Parathyroid adenoma (tissue), 2 donors: Measurements from ENCODE around the gene PHYHD1.

Experiments
- H2AFZ ChIP-seq: fragments of 300-600 bp; sonication (generic); one replicate; pipeline ENCODE4 v1.7.0; 2017; ENCODE audit warnings: antibody characterized with exemption, mild to moderate bottlenecking
- H3K27ac ChIP-seq: fragments of 300-600 bp; sonication (generic); one replicate; pipeline ENCODE4 v1.7.0; 2017
- H3K27me3 ChIP-seq: fragments of 300-600 bp; sonication (generic); one replicate; pipeline ENCODE4 v1.7.0; 2017; ENCODE audit warnings: low read length; ENCODE audit not compliant: control insufficient read depth, insufficient read depth
- H3K36me3 ChIP-seq: fragments of 300-600 bp; sonication (generic); one replicate; pipeline ENCODE4 v1.7.0; 2017; ENCODE audit warnings: low read length; ENCODE audit not compliant: control insufficient read depth, insufficient read depth
- H3K4me1 ChIP-seq: fragments of 300-600 bp; sonication (generic); one replicate; pipeline ENCODE4 v1.7.0; 2017; ENCODE audit warnings: control low read depth
- H3K4me2 ChIP-seq: fragments of 300-600 bp; sonication (generic); one replicate; pipeline ENCODE4 v1.7.0; 2017; ENCODE audit warnings: low read length
- H3K4me3 ChIP-seq: fragments of 300-600 bp; sonication (generic); one replicate; pipeline ENCODE4 v1.7.0; 2017; ENCODE audit warnings: low read depth, low read length
- H3K79me2 ChIP-seq: fragments of 300-600 bp; sonication (generic); one replicate; pipeline ENCODE4 v1.7.0; 2017; ENCODE audit warnings: control low read depth
- H3K9ac ChIP-seq: fragments of 300-600 bp; sonication (generic); one replicate; pipeline ENCODE4 v1.7.0; 2017; ENCODE audit warnings: mild to moderate bottlenecking
- H3K9me3 ChIP-seq: fragments of 300-600 bp; sonication (generic); one replicate; pipeline ENCODE4 v1.7.0; 2017; ENCODE audit warnings: low read length; ENCODE audit not compliant: control insufficient read depth
- TF ChIP-seq, protein P1 (sequence below): fragments of 300-600 bp; sonication (generic); IDR thresholded peaks from one replicate; pipeline ENCODE4 v1.7.0; 2017; ENCODE audit warnings: antibody characterized with exemption, mild to moderate bottlenecking
- donor health status: primary hyperparathyroidism.

PHYHD1 gene

DNA sequence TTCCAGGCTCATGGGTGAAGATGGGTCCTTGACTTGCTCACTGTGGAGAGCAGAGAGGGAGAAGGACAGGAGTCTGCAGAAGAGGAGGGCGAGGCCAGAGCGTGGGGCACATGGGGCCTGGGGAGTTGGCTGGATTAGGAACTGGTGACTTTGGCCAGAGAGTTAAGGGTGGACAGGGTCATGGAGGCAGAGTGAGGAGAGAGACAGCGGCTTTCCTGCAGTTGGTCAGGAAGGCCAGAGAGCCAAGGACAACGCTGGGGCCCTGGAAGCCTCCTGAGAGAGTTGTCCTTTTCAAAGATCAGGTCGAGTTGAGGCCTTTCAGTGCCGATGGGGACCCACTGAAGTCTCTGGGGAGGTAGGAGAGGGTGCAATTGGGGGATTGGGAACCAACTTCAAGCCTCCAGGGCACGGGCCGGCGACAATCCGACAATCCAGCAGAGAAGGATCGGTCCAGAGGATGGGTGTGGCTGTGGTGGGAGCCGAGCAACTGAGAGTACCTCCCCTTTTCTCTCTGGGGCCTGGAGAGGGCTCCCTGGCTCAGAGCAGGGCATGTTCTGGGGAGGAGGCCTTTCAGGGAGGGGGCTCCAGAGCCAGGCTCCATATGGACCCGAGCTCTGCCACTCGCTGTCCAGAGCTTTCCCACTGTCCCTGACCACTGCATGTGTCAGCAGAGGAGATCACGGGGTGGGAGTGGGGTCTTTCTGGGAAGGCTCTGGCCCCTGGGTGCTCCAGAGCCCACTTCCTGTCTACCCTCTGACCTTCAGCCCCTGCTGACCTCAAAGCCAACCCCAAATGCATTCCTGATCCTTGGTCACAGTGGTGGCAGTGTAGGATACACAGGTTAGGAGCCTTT lies 7.5 kb upstream of the PHYHD1 start:
- H3K4me2 ChIP-seq: no peak overlapping the region
- H3K4me3 ChIP-seq: no peak overlapping the region
- H3K36me3 ChIP-seq: no peaks in the 10 kb centered on the region
- H2AFZ ChIP-seq: no peak overlapping the region
- TF ChIP-seq, protein P1, sequence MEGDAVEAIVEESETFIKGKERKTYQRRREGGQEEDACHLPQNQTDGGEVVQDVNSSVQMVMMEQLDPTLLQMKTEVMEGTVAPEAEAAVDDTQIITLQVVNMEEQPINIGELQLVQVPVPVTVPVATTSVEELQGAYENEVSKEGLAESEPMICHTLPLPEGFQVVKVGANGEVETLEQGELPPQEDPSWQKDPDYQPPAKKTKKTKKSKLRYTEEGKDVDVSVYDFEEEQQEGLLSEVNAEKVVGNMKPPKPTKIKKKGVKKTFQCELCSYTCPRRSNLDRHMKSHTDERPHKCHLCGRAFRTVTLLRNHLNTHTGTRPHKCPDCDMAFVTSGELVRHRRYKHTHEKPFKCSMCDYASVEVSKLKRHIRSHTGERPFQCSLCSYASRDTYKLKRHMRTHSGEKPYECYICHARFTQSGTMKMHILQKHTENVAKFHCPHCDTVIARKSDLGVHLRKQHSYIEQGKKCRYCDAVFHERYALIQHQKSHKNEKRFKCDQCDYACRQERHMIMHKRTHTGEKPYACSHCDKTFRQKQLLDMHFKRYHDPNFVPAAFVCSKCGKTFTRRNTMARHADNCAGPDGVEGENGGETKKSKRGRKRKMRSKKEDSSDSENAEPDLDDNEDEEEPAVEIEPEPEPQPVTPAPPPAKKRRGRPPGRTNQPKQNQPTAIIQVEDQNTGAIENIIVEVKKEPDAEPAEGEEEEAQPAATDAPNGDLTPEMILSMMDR: no peak
- H3K27me3 ChIP-seq: no peaks in the 10 kb centered on the region
- no peaks in the 10 kb centered on the region for H3K4me1 ChIP-seq
- H3K9ac ChIP-seq: no peak overlapping the region
- H3K27ac ChIP-seq: peak overlapping the region; percentile 36
- no peaks in the 10 kb centered on the region for H3K9me3 ChIP-seq
- peaks cover 16% of the 10 kb centered on the region for H3K79me2 ChIP-seq

DNA sequence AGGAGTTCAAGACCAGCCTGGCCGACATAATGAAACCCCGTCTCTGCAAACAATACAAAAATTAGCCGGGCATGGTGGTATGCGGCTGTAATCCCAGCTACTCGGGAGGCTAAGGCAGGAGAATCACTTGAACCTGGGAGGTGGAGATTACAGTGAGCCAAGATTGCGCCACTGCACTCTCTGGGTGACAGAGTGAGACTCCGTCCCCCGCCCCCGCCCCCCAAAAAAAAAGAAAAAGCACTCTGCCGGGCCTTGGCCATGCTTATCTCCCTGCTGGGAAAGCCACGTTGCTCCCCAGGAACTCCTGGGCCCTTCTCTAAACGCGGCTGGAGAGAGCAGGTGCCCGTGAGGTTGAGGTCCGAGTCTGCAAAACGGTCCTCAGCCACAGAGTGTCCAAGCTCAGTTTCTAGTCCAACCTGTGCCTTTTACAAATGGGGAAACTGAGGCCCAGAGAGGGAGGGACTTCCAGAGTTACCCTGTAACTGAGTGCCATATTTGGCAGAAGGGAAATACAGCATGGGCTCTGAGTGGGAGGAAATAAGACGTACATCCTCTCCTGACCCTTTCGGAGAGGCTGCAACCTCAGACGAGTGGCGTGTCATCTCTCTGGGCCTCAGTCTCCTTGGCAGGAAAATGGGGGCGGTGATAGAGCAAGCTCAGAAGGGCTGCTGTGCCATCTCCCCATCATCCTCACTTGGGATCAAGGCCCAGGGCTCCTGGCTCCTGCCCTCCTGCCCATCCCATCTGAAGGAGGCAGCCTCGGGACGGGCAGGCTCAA lies 6.6 kb upstream of the PHYHD1 start:
- Histone ChIP-seq H3K79me2 (peaks cover 11% of the 10 kb centered on the region), H2AFZ (no peak overlapping the region), H3K36me3 (no peaks in the 10 kb centered on the region), H3K27ac (no peak overlapping the region), H3K4me1 (no peaks in the 10 kb centered on the region), H3K9me3 (no peaks in the 10 kb centered on the region), H3K4me2 (no peak overlapping the region), H3K27me3 (no peaks in the 10 kb centered on the region), H3K9ac (no peak overlapping the region), H3K4me3 (no peak overlapping the region)
- TF ChIP-seq, protein P1: no peak

DNA sequence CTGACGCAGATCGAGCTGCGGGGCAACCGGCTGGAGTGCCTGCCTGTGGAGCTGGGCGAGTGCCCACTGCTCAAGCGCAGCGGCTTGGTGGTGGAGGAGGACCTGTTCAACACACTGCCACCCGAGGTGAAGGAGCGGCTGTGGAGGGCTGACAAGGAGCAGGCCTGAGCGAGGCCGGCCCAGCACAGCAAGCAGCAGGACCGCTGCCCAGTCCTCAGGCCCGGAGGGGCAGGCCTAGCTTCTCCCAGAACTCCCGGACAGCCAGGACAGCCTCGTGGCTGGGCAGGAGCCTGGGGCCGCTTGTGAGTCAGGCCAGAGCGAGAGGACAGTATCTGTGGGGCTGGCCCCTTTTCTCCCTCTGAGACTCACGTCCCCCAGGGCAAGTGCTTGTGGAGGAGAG lies 4.6 kb upstream of the PHYHD1 start:
- no peak overlapping the region for H3K4me2 ChIP-seq
- H3K4me3 ChIP-seq: no peak overlapping the region
- H3K36me3 ChIP-seq: no peaks in the 10 kb centered on the region
- no peak overlapping the region for H2AFZ ChIP-seq
- H3K9ac ChIP-seq: no peak overlapping the region
- no peaks in the 10 kb centered on the region for H3K79me2 ChIP-seq
- no peaks in the 10 kb centered on the region for H3K9me3 ChIP-seq
- no peaks in the 10 kb centered on the region for H3K27me3 ChIP-seq
- TF ChIP-seq, protein P1: no peak
- H3K27ac ChIP-seq: peak overlapping the region; percentile 53
- H3K4me1 ChIP-seq: no peaks in the 10 kb centered on the region

DNA sequence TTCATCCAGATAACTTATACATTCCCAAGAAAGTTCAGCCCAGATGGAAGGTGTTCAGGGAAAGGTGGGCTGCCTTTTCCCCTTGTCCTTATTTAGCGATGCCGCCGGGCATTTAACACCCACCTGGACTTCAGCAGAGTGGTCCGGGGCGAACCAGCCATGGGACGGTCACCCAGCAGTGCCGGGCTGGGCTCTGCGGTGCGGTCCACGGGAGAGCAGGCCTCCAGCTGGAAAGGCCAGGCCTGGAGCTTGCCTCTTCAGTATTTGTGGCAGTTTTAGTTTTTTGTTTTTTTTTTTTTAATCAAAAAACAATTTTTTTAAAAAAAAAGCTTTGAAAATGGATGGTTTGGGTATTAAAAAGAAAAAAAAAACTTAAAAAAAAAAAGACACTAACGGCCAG lies 4.0 kb upstream of the PHYHD1 start:
- Histone ChIP-seq H3K4me1 (no peaks in the 10 kb centered on the region), H3K9ac (no peak overlapping the region), H3K27me3 (no peaks in the 10 kb centered on the region), H3K4me2 (no peak overlapping the region), H3K79me2 (no peaks in the 10 kb centered on the region), H3K36me3 (no peaks in the 10 kb centered on the region), H2AFZ (no peak overlapping the region), H3K9me3 (no peaks in the 10 kb centered on the region), H3K4me3 (no peak overlapping the region), H3K27ac (peak overlapping the region; percentile 53)
- TF ChIP-seq, protein P1: no peak
